ENCODE results near the gene ADGRD1.
"Not testable (repeated sequence)": the region's sequence is repeated elsewhere in the genome, so short reads cannot be mapped to it uniquely, and the experiment has no call there.

The ADGRD1 gene

GRCh38 chr12:130953771-130954543, at the start of gene ADGRD1:
ADGRD1 (plus strand) TSS chr12:130953907; CDS start chr12:130954466, 559 bp downstream.
- no peak for DNase-seq (ENCODE audit: low read depth)

- no peak for DNase-seq (ENCODE audit: low read depth)
Observed at GRCh38 chr12:130904064-130904463, 49.6 kb upstream of the ADGRD1 start.

GRCh38 chr12:130904936-130905455, 48.7 kb upstream of the ADGRD1 start:
- not testable (repeated sequence) for DNase-seq (ENCODE audit: low read depth)

- no peak for DNase-seq (ENCODE audit: low read depth)
Observed at GRCh38 chr12:130909111-130909510, 44.6 kb upstream of the ADGRD1 start.

- no peak for DNase-seq (ENCODE audit: low read depth)
Observed at GRCh38 chr12:130911193-130911592, 42.5 kb upstream of the ADGRD1 start.

GRCh38 chr12:130911933-130912332, 41.8 kb upstream of the ADGRD1 start:
- DNase-seq (ENCODE audit: low read depth), result no peak

- no peak for DNase-seq (ENCODE audit: low read depth)
Observed at GRCh38 chr12:130916241-130916911, 37.3 kb upstream of the ADGRD1 start.

GRCh38 chr12:130917607-130918006, 36.1 kb upstream of the ADGRD1 start:
- DNase-seq (ENCODE audit: low read depth), result no peak

- DNase-seq (ENCODE audit: low read depth), result no peak
Observed at GRCh38 chr12:130919086-130919485, 34.6 kb upstream of the ADGRD1 start.

- DNase-seq (ENCODE audit: low read depth), result no peak
Observed at GRCh38 chr12:130920119-130920703, 33.5 kb upstream of the ADGRD1 start.

GRCh38 chr12:130920723-130921381, 32.9 kb upstream of the ADGRD1 start:
- no peak for DNase-seq (ENCODE audit: low read depth)

- no peak for DNase-seq (ENCODE audit: low read depth)
Observed at GRCh38 chr12:130922511-130922953, 31.2 kb upstream of the ADGRD1 start.

GRCh38 chr12:130924966-130925665, 28.6 kb upstream of the ADGRD1 start:
- DNase-seq (ENCODE audit: low read depth), result no peak

GRCh38 chr12:130925666-130926015, 28.1 kb upstream of the ADGRD1 start:
- no peak for DNase-seq (ENCODE audit: low read depth)

GRCh38 chr12:130929363-130929762, 24.3 kb upstream of the ADGRD1 start:
- DNase-seq (ENCODE audit: low read depth), result no peak

GRCh38 chr12:130932061-130932930, 21.4 kb upstream of the ADGRD1 start:
- DNase-seq (ENCODE audit: low read depth), result no peak

GRCh38 chr12:130933269-130933995, 20.3 kb upstream of the ADGRD1 start:
- no peak for DNase-seq (ENCODE audit: low read depth)

GRCh38 chr12:130934753-130935152, 19.0 kb upstream of the ADGRD1 start:
- no peak for DNase-seq (ENCODE audit: low read depth)

- DNase-seq (ENCODE audit: low read depth), result no peak
Observed at GRCh38 chr12:130936561-130936960, 17.1 kb upstream of the ADGRD1 start.

GRCh38 chr12:130937063-130937462, 16.6 kb upstream of the ADGRD1 start:
- DNase-seq (ENCODE audit: low read depth), result no peak
